HepG2 (cell line): ENCODE measurements around the gene C20orf202. TPM values are rescaled to one million over a fixed set of nuclear protein-coding genes. Genes with fewer than 3 reads are reported as not detected.

Experiments
- ARID2 ChIP-seq: sonication (generic); formaldehyde crosslinking; IDR thresholded peaks from 2 replicates; pipeline ENCODE4 v1.8.1; 2022; ENCODE audit warnings: mild to moderate bottlenecking, missing genetic modification reagents, borderline replicate concordance
- GPBP1L1 ChIP-seq: sonication (generic); formaldehyde crosslinking; IDR thresholded peaks from 2 replicates; pipeline ENCODE4 v1.5.0; 2020; ENCODE audit warnings: mild to moderate bottlenecking, missing genetic modification reagents
- HMG20B ChIP-seq: conservative IDR thresholded peaks from 2 replicates; pipeline ENCODE4 v1.6.1; 2016; ENCODE audit warnings: missing genetic modification reagents, missing compliant biosample characterization
- MNT ChIP-seq: fragments of 450-650 bp; IDR thresholded peaks from 2 replicates; pipeline ENCODE4 v1.6.1; 2016
- MTERF4 ChIP-seq: sonication (generic); formaldehyde crosslinking; IDR thresholded peaks from 2 replicates; pipeline ENCODE4 v1.8.0; 2023; ENCODE audit warnings: mild to moderate bottlenecking, missing genetic modification reagents
- MTF2 ChIP-seq: sonication (generic); formaldehyde crosslinking; IDR thresholded peaks from 2 replicates; pipeline ENCODE4 v1.5.0; 2020; ENCODE audit warnings: missing genetic modification reagents, borderline replicate concordance
- NFE2L2 ChIP-seq: fragments of 150-350 bp; IDR thresholded peaks from 2 replicates; pipeline ENCODE4 v1.6.1; 2014; ENCODE audit warnings: low read length
- PITX1 ChIP-seq: sonication (generic); formaldehyde crosslinking; IDR thresholded peaks from 2 replicates; pipeline ENCODE4 v1.5.1; 2020; ENCODE audit warnings: mild to moderate bottlenecking, missing genetic modification reagents
- SCMH1 ChIP-seq: sonication (generic); formaldehyde crosslinking; IDR thresholded peaks from 2 replicates; pipeline ENCODE4 v1.9.0; 2021; ENCODE audit warnings: missing genetic modification reagents, mild to moderate bottlenecking, borderline replicate concordance
- SMC3 ChIP-seq: IDR thresholded peaks from 2 replicates; pipeline ENCODE4 v1.6.1; 2011; ENCODE audit warnings: low read length, improper control_type of control experiment
- SOX6 ChIP-seq, 2 experiments: fragments of 450-650 bp in 1 of 2; sonication (generic) in 1 of 2; formaldehyde crosslinking in 1 of 2; IDR thresholded peaks; 2 replicates each; pipeline versions ENCODE4 v1.4.0 to v1.6.1; 2017 to 2020; ENCODE audit warnings: antibody characterized with exemption in 1 of 2, mild to moderate bottlenecking in 1 of 2, missing genetic modification reagents in 1 of 2
- TP53 ChIP-seq: sonication (generic); formaldehyde crosslinking; conservative IDR thresholded peaks from 2 replicates; pipeline ENCODE4 v1.4.0; 2020; ENCODE audit warnings: missing genetic modification reagents
- TSC22D2 ChIP-seq: sonication (generic); formaldehyde crosslinking; IDR thresholded peaks from 2 replicates; pipeline ENCODE4 v1.5.1; 2020; ENCODE audit warnings: missing genetic modification reagents, mild to moderate bottlenecking, borderline replicate concordance
- ZBTB8A ChIP-seq: sonication (generic); formaldehyde crosslinking; IDR thresholded peaks from 2 replicates; pipeline ENCODE4 v1.4.0; 2020; ENCODE audit warnings: mild to moderate bottlenecking, low read depth, missing genetic modification reagents, borderline replicate concordance
- ZNF354B ChIP-seq: sonication (generic); formaldehyde crosslinking; IDR thresholded peaks from 2 replicates; pipeline ENCODE4 v1.8.0; 2022; ENCODE audit warnings: mild to moderate bottlenecking, missing genetic modification reagents
- ZNF382 ChIP-seq: sonication (generic); formaldehyde crosslinking; IDR thresholded peaks from 2 replicates; pipeline ENCODE4 v1.5.0; 2020; ENCODE audit warnings: missing genetic modification reagents, mild to moderate bottlenecking, borderline replicate concordance
- ZNF513 ChIP-seq: sonication (generic); formaldehyde crosslinking; conservative IDR thresholded peaks from 2 replicates; pipeline ENCODE4 v1.5.0; 2020; ENCODE audit warnings: missing genetic modification reagents
- ZNF543 ChIP-seq: sonication (generic); formaldehyde crosslinking; IDR thresholded peaks from 2 replicates; pipeline ENCODE4 v1.4.0; 2020; ENCODE audit warnings: mild to moderate bottlenecking, missing genetic modification reagents
- ZNF615 ChIP-seq: sonication (generic); formaldehyde crosslinking; IDR thresholded peaks from 2 replicates; pipeline ENCODE4 v1.5.0; 2020; ENCODE audit warnings: mild to moderate bottlenecking, missing genetic modification reagents, borderline replicate concordance
- ZSCAN5A ChIP-seq: sonication (generic); formaldehyde crosslinking; IDR thresholded peaks from 2 replicates; pipeline ENCODE4 v1.8.0; 2022; ENCODE audit warnings: mild to moderate bottlenecking, missing genetic modification reagents, borderline replicate concordance
- ZZZ3 ChIP-seq: sonication (generic); formaldehyde crosslinking; IDR thresholded peaks from 2 replicates; pipeline ENCODE4 v1.4.0; 2020; ENCODE audit warnings: missing genetic modification reagents, mild to moderate bottlenecking, borderline replicate concordance
- polyA plus RNA-seq, 8 experiments: library from polyadenylated mRNA; depleted of rRNA in 3 of 8; stranded (reverse) in 7 of 8; unstranded in 1 of 8; fragments of >200 nt; fragmentation: Illumina TruSeq in 4 of 8; extraction: Trizol in 4 of 8; gene quantifications; 2 replicates each; pipeline versions ENCODE4 v1.2.1 to v1.2.3, GENCODE V29; 2011 to 2016; ENCODE audit warnings: low read depth in 4 of 8, missing spikeins in 1 of 8, mixed read lengths in 1 of 8; ENCODE audit not compliant: insufficient read depth in 1 of 8
- total RNA-seq, 5 experiments: library from RNA; depleted of rRNA; stranded (reverse); fragments of >200 nt; fragmentation: Illumina TruSeq; extraction: Trizol; gene quantifications; 2 replicates each; pipeline ENCODE4 v1.2.3, GENCODE V29; 2016; ENCODE audit warnings: low read depth in 1 of 5

The C20orf202 gene
- total and polyA plus RNA-seq, 2 of the 13 experiments (the other 11 are each of a cell fraction or from before 2014, with no cell fraction given): 0.20 to 1.2 TPM

GRCh38 chr20:1212607-1213396 is 9.5 kb downstream of the C20orf202 start (continued):
- TF ChIP-seq ZNF543 (CRISPR knock-in tag) (no peak), MTERF4 (peak; percentile 81; the same call in 1 of the 2 replicates), ARID2 (CRISPR knock-in tag) (no peak), SCMH1 (no peak), SMC3 (peak; percentile 95), ZNF354B (CRISPR knock-in tag) (no peak), NFE2L2 (0 out of 2 replicates have a peak, but pooled peaks have one; percentile 2), TP53 (CRISPR knock-in tag) (no peak), HMG20B (CRISPR knock-in tag) (0 out of 2 replicates have a peak, but pooled peaks have one; percentile 43), MTF2 (CRISPR knock-in tag) (peak; percentile 80; the same call in 1 of the 2 replicates), SOX6 (IDR thresholded peaks at IDR 0.05) (no peak), SOX6 (CRISPR knock-in tag; IDR thresholded peaks at IDR 0.05) (peak; percentile 29; the same call in 1 of the 2 replicates), TSC22D2 (CRISPR knock-in tag) (0 out of 2 replicates have a peak, but pooled peaks have one; percentile 41), ZNF615 (CRISPR knock-in tag) (no peak), ZNF382 (CRISPR knock-in tag) (no peak), ZSCAN5A (CRISPR knock-in tag) (0 out of 2 replicates have a peak, but pooled peaks have one; percentile 24), MNT (no peak), ZNF513 (CRISPR knock-in tag) (no peak), ZBTB8A (CRISPR knock-in tag) (no peak), ZZZ3 (CRISPR knock-in tag) (no peak), PITX1 (CRISPR knock-in tag) (peak; percentile 46; the same call in 1 of the 2 replicates), GPBP1L1 (CRISPR knock-in tag) (no peak)
